H1 (cell line): Measurements from ENCODE around the gene INPP5E. TPM values are rescaled to one million over a fixed set of nuclear protein-coding genes. Genes with fewer than 3 reads are reported as not detected.

Experiments used
- CTCF ChIA-PET: fragments of 300-600 bp; sonication (Branson Sonifier 250); formaldehyde crosslinking; loops from one replicate; lab custom pipeline; 2021; ENCODE audit not compliant: partially characterized antibody; lab: Charles Lee
- POLR2A ChIA-PET: fragments of 300-600 bp; sonication (Branson Sonifier 250); formaldehyde crosslinking; loops from one replicate; lab custom pipeline; 2021; ENCODE audit warnings: inconsistent platforms; ENCODE audit not compliant: partially characterized antibody; lab: Charles Lee
- DNase-seq, 2 experiments: peaks; one replicate each; pipeline versions ENCODE4 v3.0.0 to v3.0.0-alpha.2; 2010 to 2022; ENCODE audit warnings: low spot score in 2 of 2, low read depth in 1 of 2, mixed read lengths in 1 of 2
- FAIRE-seq: peaks from 2 replicates; lab custom pipeline; 2011; peaks lifted over from hg19 to GRCh38; lab: Jason Lieb, UNC
- H2AFZ ChIP-seq: 2 replicates; pipeline ENCODE4 v1.8.1; 2012; ENCODE audit warnings: low read length, inconsistent platforms
- H2AK5ac ChIP-seq: 2 replicates; pipeline ENCODE4 v1.6.1; 2013; ENCODE audit warnings: low read depth, low read length
- H2BK120ac ChIP-seq: replicated peaks from 2 replicates; pipeline ENCODE3; 2013; ENCODE audit warnings: low read depth, low read length, inconsistent platforms
- H2BK12ac ChIP-seq: 2 replicates; pipeline ENCODE4 v1.6.1; 2013; ENCODE audit warnings: low read depth, low read length
- H2BK15ac ChIP-seq: 2 replicates; pipeline ENCODE4 v1.6.1; 2013; ENCODE audit warnings: low read length
- H2BK20ac ChIP-seq: 2 replicates; pipeline ENCODE4 v1.6.1; 2013; ENCODE audit warnings: low read length
- H2BK5ac ChIP-seq: 2 replicates; pipeline ENCODE4 v1.6.1; 2013; ENCODE audit warnings: low read depth, low read length
- H3K14ac ChIP-seq: 2 replicates; pipeline ENCODE4 v1.6.1; 2013; ENCODE audit warnings: inconsistent platforms; ENCODE audit not compliant: insufficient read length
- H3K18ac ChIP-seq: 2 replicates; pipeline ENCODE4 v1.6.1; 2013; ENCODE audit warnings: low read length; ENCODE audit errors: extremely low read depth
- H3K23ac ChIP-seq: 2 replicates; pipeline ENCODE4 v1.6.1; 2013; ENCODE audit warnings: inconsistent platforms; ENCODE audit not compliant: insufficient read length
- H3K23me2 ChIP-seq: 2 replicates; pipeline ENCODE4 v1.6.1; 2013; ENCODE audit warnings: low read depth, low read length
- H3K27ac ChIP-seq: 2 replicates; pipeline ENCODE4 v1.6.1; 2011; ENCODE audit warnings: low read depth, low read length, inconsistent platforms
- H3K27me3 ChIP-seq, 4 experiments: replicated peaks in 1 of 4; 1 replicate in 1 of 4; 2 replicates in 3 of 4; pipeline versions ENCODE4 v1.6.1 to v1.8.1; 2011 to 2013; ENCODE audit warnings: low read length in 3 of 4, mild to moderate bottlenecking in 3 of 4, inconsistent platforms in 2 of 4, mixed read lengths in 2 of 4, moderate library complexity in 1 of 4; ENCODE audit not compliant: control insufficient read depth in 3 of 4, insufficient read depth in 3 of 4; ENCODE audit errors: extremely low read depth in 1 of 4
- H3K36me3 ChIP-seq, 4 experiments: 2 replicates each; pipeline versions ENCODE4 v1.6.1 to v1.8.1; 2011 to 2013; ENCODE audit warnings: mild to moderate bottlenecking in 4 of 4, low read length in 3 of 4, moderate library complexity in 2 of 4, control low read depth in 1 of 4, inconsistent platforms in 1 of 4; ENCODE audit not compliant: insufficient read depth in 4 of 4, control insufficient read depth in 2 of 4
- H3K4ac ChIP-seq: replicated peaks from 2 replicates; pipeline ENCODE3; 2013; ENCODE audit warnings: low read length, low read depth, mixed read lengths, inconsistent platforms; ENCODE audit not compliant: insufficient read length
- H3K4me1 ChIP-seq, 4 experiments: replicated peaks in 1 of 4; 1 replicate in 1 of 4; 2 replicates in 3 of 4; pipeline versions ENCODE4 v1.6.1 to v1.8.1; 2011 to 2013; ENCODE audit warnings: low read length in 3 of 4, inconsistent platforms in 2 of 4, mixed read lengths in 1 of 4; ENCODE audit not compliant: insufficient read depth in 4 of 4, control insufficient read depth in 3 of 4
- H3K4me2 ChIP-seq, 2 experiments: 2 replicates each; pipeline versions ENCODE4 v1.6.1 to v1.8.1; 2011 to 2013; ENCODE audit warnings: low read depth in 2 of 2, low read length in 2 of 2, control low read depth in 1 of 2, inconsistent platforms in 1 of 2, mild to moderate bottlenecking in 1 of 2; ENCODE audit not compliant: insufficient read depth in 1 of 2
- H3K4me3 ChIP-seq, 4 experiments: fragments of 200-600, 300-600 bp in 1 of 4; sonication (generic), shearing (Covaris generic), sonication (Bioruptor Twin) in 1 of 4; 2 replicates each; pipeline versions ENCODE4 v1.5.1 to v1.8.1; 2011 to 2016; ENCODE audit warnings: low read length in 4 of 4, low read depth in 3 of 4, control low read depth in 2 of 4, inconsistent platforms in 2 of 4, mild to moderate bottlenecking in 2 of 4, mixed read lengths in 1 of 4, moderate library complexity in 1 of 4; ENCODE audit not compliant: insufficient read depth in 2 of 4; ENCODE audit errors: extremely low read depth in 1 of 4
- H3K56ac ChIP-seq: replicated peaks from 2 replicates; pipeline ENCODE3; 2013; ENCODE audit warnings: low read depth, mild to moderate bottlenecking, mixed read lengths, low read length, inconsistent platforms; ENCODE audit not compliant: insufficient read length
- H3K79me1 ChIP-seq: 2 replicates; pipeline ENCODE4 v1.6.1; 2013; ENCODE audit warnings: low read depth, low read length, control low read depth
- H3K79me2 ChIP-seq, 2 experiments: 2 replicates each; pipeline versions ENCODE4 v1.6.1 to v1.8.1; 2012 to 2013; ENCODE audit warnings: low read length in 2 of 2, mild to moderate bottlenecking in 2 of 2, inconsistent platforms in 1 of 2; ENCODE audit not compliant: insufficient read depth in 2 of 2, control insufficient read depth in 1 of 2
- H3K9ac ChIP-seq, 4 experiments: replicated peaks in 1 of 4; 1 replicate in 1 of 4; 2 replicates in 3 of 4; pipeline versions ENCODE4 v1.6.1 to v1.8.1; 2011 to 2013; ENCODE audit warnings: low read depth in 3 of 4, low read length in 3 of 4, control low read depth in 2 of 4, mild to moderate bottlenecking in 2 of 4, moderate library complexity in 2 of 4, inconsistent platforms in 1 of 4; ENCODE audit errors: extremely low read depth in 1 of 4
- H3K9me3 ChIP-seq, 2 experiments: 2 replicates each; pipeline versions ENCODE4 v1.6.1 to v1.8.1; 2012 to 2013; ENCODE audit warnings: mild to moderate bottlenecking in 2 of 2, moderate library complexity in 2 of 2, control low read depth in 1 of 2, inconsistent platforms in 1 of 2, low read depth in 1 of 2, low read length in 1 of 2, mixed read lengths in 1 of 2; ENCODE audit not compliant: insufficient read depth in 2 of 2
- H4K20me1 ChIP-seq, 2 experiments: replicated peaks in 1 of 2; 2 replicates each; pipeline versions ENCODE3 to v1.8.1; 2011 to 2013; ENCODE audit warnings: inconsistent platforms in 2 of 2, low read length in 2 of 2, mild to moderate bottlenecking in 1 of 2; ENCODE audit not compliant: insufficient read depth in 2 of 2, control insufficient read depth in 1 of 2
- H4K5ac ChIP-seq: 2 replicates; pipeline ENCODE4 v1.6.1; 2013; ENCODE audit warnings: low read length, low read depth, mixed read lengths, inconsistent platforms; ENCODE audit not compliant: insufficient read length
- H4K8ac ChIP-seq: 2 replicates; pipeline ENCODE4 v1.8.0; 2013; ENCODE audit warnings: mild to moderate bottlenecking, moderate library complexity, low read length, inconsistent platforms; ENCODE audit not compliant: insufficient read depth; ENCODE audit errors: extremely low read depth
- H4K91ac ChIP-seq: replicated peaks from 2 replicates; pipeline ENCODE3; 2013; ENCODE audit warnings: low read length, mixed read lengths, inconsistent platforms; ENCODE audit not compliant: insufficient read length
- ATF3 ChIP-seq: IDR thresholded peaks from 2 replicates; pipeline ENCODE4 v1.6.1; 2011; ENCODE audit warnings: low read depth, mild to moderate bottlenecking, low read length; ENCODE audit not compliant: insufficient read depth
- BCL11A ChIP-seq, 2 experiments: IDR thresholded peaks; one replicate each; pipeline ENCODE4 v1.6.1; 2011; ENCODE audit warnings: low read depth in 2 of 2, low read length in 2 of 2, mild to moderate bottlenecking in 2 of 2
- CBX5 ChIP-seq: fragments of 300-800, 300-1000 bp; sonication (generic); IDR thresholded peaks from 2 replicates; pipeline ENCODE4 v1.7.1; 2016; ENCODE audit warnings: antibody characterized with exemption, low read length, low read depth
- CBX8 ChIP-seq: fragments of 300-800, 300-1000 bp; sonication (generic); IDR thresholded peaks from 2 replicates; pipeline ENCODE4 v1.7.1; 2016; ENCODE audit warnings: low read depth, low read length, borderline replicate concordance
- CHD1 ChIP-seq: IDR thresholded peaks from 2 replicates; pipeline ENCODE4 v1.6.1; 2012; ENCODE audit warnings: low read depth, low read length, improper control_type of control experiment
- CREB1 ChIP-seq: IDR thresholded peaks from 2 replicates; pipeline ENCODE4 v1.6.1; 2012; ENCODE audit warnings: inconsistent platforms
- EGR1 ChIP-seq: IDR thresholded peaks from 2 replicates; pipeline ENCODE4 v1.6.1; 2011; ENCODE audit warnings: low read depth, low read length, borderline replicate concordance
- JUND ChIP-seq: IDR thresholded peaks from 2 replicates; pipeline ENCODE4 v1.6.1; 2011; ENCODE audit warnings: mild to moderate bottlenecking, improper control_type of control experiment, low read length
- NRF1 ChIP-seq: IDR thresholded peaks from 2 replicates; pipeline ENCODE4 v1.6.1; 2011; ENCODE audit warnings: mild to moderate bottlenecking, low read depth, low read length, improper control_type of control experiment
- TCF12 ChIP-seq: IDR thresholded peaks from 2 replicates; pipeline ENCODE4 v1.6.1; 2011; ENCODE audit warnings: low read depth, mild to moderate bottlenecking, low read length
- YY1 ChIP-seq: IDR thresholded peaks from 2 replicates; pipeline ENCODE4 v1.6.1; 2011; ENCODE audit warnings: low read depth, mild to moderate bottlenecking, low read length
- WGBS, 2 experiments: shearing (Covaris generic) in 1 of 2; methylation state at CpG; one replicate each; pipeline versions ENCODE4 v1.1.6 to v1.1.7; 2013 to 2015; ENCODE audit warnings: low lambda C conversion rate in 2 of 2, mixed read lengths in 2 of 2, inconsistent platforms in 1 of 2, low coverage in 1 of 2, missing lambda C conversion rate in 1 of 2; ENCODE audit not compliant: insufficient replicate concordance in 2 of 2, insufficient coverage in 1 of 2, insufficient read length in 1 of 2; ENCODE audit errors: extremely low coverage in 1 of 2, missing lambda C conversion rate in 1 of 2; 5-methylcytosine and 5-hydroxymethylcytosine counted together
- polyA plus RNA-seq, 7 experiments: library from polyadenylated mRNA; depleted of rRNA in 3 of 7; stranded (reverse) in 5 of 7; unstranded in 2 of 7; fragments of >200 nt in 5 of 7; fragments of 200-250 nt in 2 of 7; gene quantifications; 1 replicate in 5 of 7; 2 replicates in 1 of 7; 4 replicates in 1 of 7; pipeline versions ENCODE4 v1.2.1 to v1.2.3, GENCODE V29; 2011 to 2013; ENCODE audit warnings: missing spikeins in 2 of 7, mixed read lengths in 2 of 7
- total RNA-seq: library from RNA; stranded (reverse); fragmentation: NEBNext Ultra II Directional; extraction: Animal tissue kit (Norgen Biotek cat#: 25700); gene quantifications from 2 replicates; pipeline ENCODE4 v1.2.1, GENCODE V29; 2021

INPP5E gene
- total and polyA plus RNA-seq, 2 of the 8 experiments (the other 6 are each of a cell fraction or from before 2014, with no cell fraction given): 8.7 to 11.3 TPM

- ChIA-PET POLR2A (interaction anchor here (0.7 to 8.0 kb wide), 6 partner anchors 13 to 68 kb away, joined by 3 to 123 read pairs (median 4); partner anchors contain the start of gene SNAPC4), CTCF (interaction anchor here (1.5 to 1.8 kb wide), 2 partner anchors 74 to 77 kb away, joined by 3 to 4 read pairs; no protein-coding TSS in a partner anchor)
- Histone ChIP-seq H2AFZ (no peak overlapping the region), H3K27me3 (no peaks in the 10 kb centered on the region), H3K4me2 (peak overlapping the region; percentile 68 to 92), H3K4ac (no peak overlapping the region), H4K8ac (no peak overlapping the region; the same call in 1 of the 2 replicates), H3K9ac (peak overlapping the region in 2 of 4 experiments; percentile 78 to 92; a peak in 3 of 7 replicates), H3K79me1 (peaks cover 21% of the 10 kb centered on the region), H2BK120ac (no peak overlapping the region), H3K18ac (no peak overlapping the region), H2BK15ac (no peak overlapping the region), H3K27ac (no peak overlapping the region), H4K20me1 (peaks cover 17 to 18% of the 10 kb centered on the region in 2 experiments), H4K91ac (no peak overlapping the region), H2BK20ac (no peak overlapping the region), H3K4me3 (peak overlapping the region; percentile 87 to 93 (median 92)), H3K9me3 (no peaks in the 10 kb centered on the region), H3K23ac (no peak overlapping the region), H2BK5ac (0 out of 2 replicates have a peak overlapping the region, but pooled peaks have one; percentile 24), H2AK5ac (no peak overlapping the region), H3K14ac (no peak overlapping the region), H3K23me2 (peaks cover 9% of the 10 kb centered on the region), H3K36me3 (peaks cover 24 to 44% (median 35%) of the 10 kb centered on the region in 4 experiments), H3K56ac (no peak overlapping the region), H4K5ac (no peak overlapping the region), H2BK12ac (no peak overlapping the region; the same call in 1 of the 2 replicates), H3K4me1 (peaks cover 0 to 3% (median 3%) of the 10 kb centered on the region in 4 experiments; a peak in 4 of 7 replicates), H3K79me2 (peaks cover 11 to 53% of the 10 kb centered on the region in 2 experiments)
- FAIRE-seq (no peak), DNase-seq (no peak)
- WGBS, 2 experiments: 88% methylated on average over 4 of the region's 4 CpGs; no CpG with 5 or more reads in 1 of the 2 experiments
- TF ChIP-seq CBX8 (no peak), BCL11A (IDR thresholded peaks at IDR 0.05; ENCODE audit: low read depth in 2 of 2, low read length in 2 of 2) (no peak), JUND (no peak), TCF12 (no peak), CHD1 (no peak), ATF3 (no peak), CREB1 (no peak), EGR1 (no peak), CBX5 (no peak), YY1 (no peak), NRF1 (no peak)
These were observed 28.3 kb downstream of the INPP5E start for GRCh38 chr9:136411378-136411777.
